GM23248 (cell line): ENCODE results near the gene KCP. TPM values are rescaled to one million over a fixed set of nuclear protein-coding genes. Genes with fewer than 3 reads are reported as not detected.

Experiments used
- DNase-seq: peaks from one replicate; pipeline ENCODE4 v3.0.0-alpha.2; 2015
- H2AFZ ChIP-seq: fragments of 200-600 bp; sonication (generic); 2 replicates; pipeline ENCODE4 v1.6.1; 2016; ENCODE audit warnings: antibody characterized with exemption
- H3F3A ChIP-seq: fragments of 200-600 bp; sonication (generic); 2 replicates; pipeline ENCODE4 v1.6.1; 2016; ENCODE audit warnings: mild to moderate bottlenecking, antibody characterized with exemption, mixed run types; ENCODE audit not compliant: insufficient read depth
- H3K27ac ChIP-seq: fragments of 200-600 bp; sonication (generic); 2 replicates; pipeline ENCODE4 v1.5.1; 2016; ENCODE audit warnings: mild to moderate bottlenecking
- H3K27me3 ChIP-seq: fragments of 200-600 bp; sonication (generic); replicated peaks from 2 replicates; pipeline ENCODE4 v1.6.1; 2016; ENCODE audit warnings: mild to moderate bottlenecking; ENCODE audit not compliant: insufficient read depth
- H3K36me3 ChIP-seq: fragments of 200-600 bp; sonication (generic); 2 replicates; pipeline ENCODE4 v1.6.1; 2016; ENCODE audit warnings: low read depth, mild to moderate bottlenecking
- H3K4me1 ChIP-seq: fragments of 200-600 bp; sonication (generic); 2 replicates; pipeline ENCODE4 v1.6.1; 2016; ENCODE audit warnings: mild to moderate bottlenecking; ENCODE audit not compliant: insufficient read depth
- H3K4me2 ChIP-seq: fragments of 200-600 bp; sonication (generic); one replicate; pipeline ENCODE4 v1.6.1; 2016; ENCODE audit warnings: mild to moderate bottlenecking; ENCODE audit not compliant: unreplicated experiment
- H3K4me3 ChIP-seq: fragments of 200-600 bp; sonication (generic); 2 replicates; pipeline ENCODE4 v1.5.1; 2016; ENCODE audit warnings: mild to moderate bottlenecking
- H3K79me2 ChIP-seq: fragments of 200-600 bp; sonication (generic); 2 replicates; pipeline ENCODE4 v1.6.1; 2016; ENCODE audit warnings: mild to moderate bottlenecking; ENCODE audit not compliant: insufficient read depth
- H3K9ac ChIP-seq: fragments of 200-600 bp; sonication (generic); 2 replicates; pipeline ENCODE4 v1.6.1; 2016; ENCODE audit warnings: mild to moderate bottlenecking
- H3K9me2 ChIP-seq: fragments of 200-600 bp; sonication (generic); 2 replicates; pipeline ENCODE4 v1.6.1; 2016; ENCODE audit warnings: mixed run types, mild to moderate bottlenecking, moderate library complexity; ENCODE audit not compliant: insufficient read depth
- H3K9me3 ChIP-seq: fragments of 200-600 bp; sonication (generic); one replicate; pipeline ENCODE4 v1.6.1; 2017; ENCODE audit warnings: low read depth
- H4K20me1 ChIP-seq: fragments of 200-600 bp; sonication (generic); 2 replicates; pipeline ENCODE4 v1.6.0; 2016; ENCODE audit not compliant: insufficient read depth
- EZH2 ChIP-seq: fragments of 200-600 bp; sonication (generic); IDR thresholded peaks from 2 replicates; pipeline ENCODE4 v1.6.1; 2018; ENCODE audit warnings: antibody characterized with exemption, mild to moderate bottlenecking; ENCODE audit not compliant: insufficient read depth, poor library complexity, severe bottlenecking
- EZH2phosphoT487 ChIP-seq: fragments of 200-600 bp; sonication (generic); IDR thresholded peaks from 2 replicates; pipeline ENCODE4 v1.6.1; 2018; ENCODE audit warnings: antibody characterized with exemption, moderate library complexity, mild to moderate bottlenecking, low read depth; ENCODE audit not compliant: insufficient read depth
- WGBS, 2 experiments: methylation state at CpG; one replicate each; pipeline ENCODE4 v1.1.6; 2015 to 2017; ENCODE audit warnings: low lambda C conversion rate in 2 of 2, low coverage in 1 of 2; ENCODE audit errors: missing lambda C conversion rate in 2 of 2; 5-methylcytosine and 5-hydroxymethylcytosine counted together
- in situ Hi-C: fragments of 300-500 bp; cut with MboI; formaldehyde crosslinking; loops from 2 replicates; pipeline ENCODE4 v1.15.0; 2020
- polyA plus RNA-seq: library from polyadenylated mRNA; unstranded; fragments of >200 nt; fragmentation: Nextera tagmentation; extraction: Ambion mirVana; gene quantifications from 2 replicates; pipeline ENCODE4 v1.2.1, GENCODE V29; 2016
- total RNA-seq: library from RNA; depleted of rRNA; stranded (reverse); fragments of >200 nt; shearing (Covaris generic); gene quantifications from 2 replicates; pipeline ENCODE4 v1.2.3, GENCODE V29; 2014

Gene KCP
- total and polyA plus RNA-seq, 2 experiments from 2014 or later: 0.10 TPM; not detected in 1

- H3K36me3 ChIP-seq: no peaks in the 10 kb centered on the region
- in situ Hi-C loops: loop anchor here (25.0 kb wide), 1 partner anchor 269 kb away; no protein-coding TSS in a partner anchor
- no peaks in the 10 kb centered on the region for H3F3A ChIP-seq
- H3K9me2 ChIP-seq: no peaks in the 10 kb centered on the region
- H3K27ac ChIP-seq: no peak overlapping the region
- no peaks in the 10 kb centered on the region for H3K4me1 ChIP-seq
- H4K20me1 ChIP-seq: no peaks in the 10 kb centered on the region
- H3K79me2 ChIP-seq: no peaks in the 10 kb centered on the region
- H3K27me3 ChIP-seq: no peaks in the 10 kb centered on the region
- TF ChIP-seq EZH2phosphoT487: no peak
- no peak for TF ChIP-seq EZH2
- WGBS, 2 experiments: 75 to 76% methylated on average over 10 of the region's 10 CpGs
- no peak for DNase-seq
- H3K4me2 ChIP-seq: no peak overlapping the region
- H3K9me3 ChIP-seq: no peaks in the 10 kb centered on the region
- H3K4me3 ChIP-seq: no peak overlapping the region
- no peak overlapping the region for H3K9ac ChIP-seq
- H2AFZ ChIP-seq: no peak overlapping the region
Observed at GRCh38 chr7:128881458-128882125, 28.9 kb downstream of the KCP start.

GRCh38 chr7:128880791-128881457 is 29.6 kb downstream of the KCP start:
- Histone ChIP-seq H2AFZ (no peak overlapping the region), H4K20me1 (no peaks in the 10 kb centered on the region), H3K9me3 (no peaks in the 10 kb centered on the region), H3K4me2 (no peak overlapping the region), H3F3A (no peaks in the 10 kb centered on the region), H3K79me2 (no peaks in the 10 kb centered on the region), H3K4me3 (no peak overlapping the region), H3K27ac (no peak overlapping the region), H3K4me1 (no peaks in the 10 kb centered on the region), H3K9ac (no peak overlapping the region), H3K27me3 (no peaks in the 10 kb centered on the region), H3K36me3 (no peaks in the 10 kb centered on the region), H3K9me2 (no peaks in the 10 kb centered on the region)
- in situ Hi-C loops: loop anchor here (25.0 kb wide), 1 partner anchor 269 kb away; no protein-coding TSS in a partner anchor
- DNase-seq: no peak
- 49 to 54% methylated on average over 11 of the region's 11 CpGs for WGBS, 2 experiments
- TF ChIP-seq EZH2phosphoT487 (no peak), EZH2 (no peak)

GRCh38 chr7:128879939-128880746 is 30.4 kb downstream of the KCP start:
- Histone ChIP-seq H3K4me1 (no peaks in the 10 kb centered on the region), H3F3A (no peaks in the 10 kb centered on the region), H3K79me2 (no peaks in the 10 kb centered on the region), H3K9me2 (no peaks in the 10 kb centered on the region), H3K4me2 (no peak overlapping the region), H3K9me3 (no peaks in the 10 kb centered on the region), H3K27ac (no peak overlapping the region), H2AFZ (no peak overlapping the region), H3K27me3 (no peaks in the 10 kb centered on the region), H3K4me3 (no peak overlapping the region), H4K20me1 (no peaks in the 10 kb centered on the region), H3K9ac (no peak overlapping the region), H3K36me3 (no peaks in the 10 kb centered on the region)
- no peak for TF ChIP-seq EZH2
- TF ChIP-seq EZH2phosphoT487: no peak
- in situ Hi-C loops: loop anchor here (25.0 kb wide), 1 partner anchor 268 kb away; no protein-coding TSS in a partner anchor
- WGBS, 2 experiments: 34 to 39% methylated on average over 28 to 31 of the region's 31 CpGs
- DNase-seq: peak; percentile 85

GRCh38 chr7:128879461-128879938 is 31.0 kb downstream of the KCP start:
- 62 to 71% methylated on average over 13 to 19 of the region's 19 CpGs for WGBS, 2 experiments
- Histone ChIP-seq H2AFZ (no peak overlapping the region), H3F3A (no peaks in the 10 kb centered on the region), H3K4me2 (no peak overlapping the region), H3K4me3 (no peak overlapping the region), H3K27ac (no peak overlapping the region), H3K4me1 (no peaks in the 10 kb centered on the region), H4K20me1 (no peaks in the 10 kb centered on the region), H3K9ac (no peak overlapping the region), H3K9me2 (no peaks in the 10 kb centered on the region), H3K36me3 (no peaks in the 10 kb centered on the region), H3K79me2 (no peaks in the 10 kb centered on the region), H3K9me3 (no peaks in the 10 kb centered on the region), H3K27me3 (no peaks in the 10 kb centered on the region)
- TF ChIP-seq EZH2 (no peak), EZH2phosphoT487 (no peak)
- in situ Hi-C loops: loop anchor here (25.0 kb wide), 1 partner anchor 267 kb away; no protein-coding TSS in a partner anchor
- no peak for DNase-seq
